Uterus (tissue), 2 donors: Measurements from ENCODE around the gene KLHL25.

Experiments used
- CTCF ChIP-seq, 4 experiments: fragments of 200-600 bp in 2 of 4; fragments of 450-650 bp in 2 of 4; sonication (generic) in 2 of 4; IDR thresholded peaks; one replicate each; pipeline ENCODE4 v1.5.1; 2016 to 2019; ENCODE audit warnings: antibody characterized with exemption in 4 of 4, mild to moderate bottlenecking in 2 of 4, moderate library complexity in 1 of 4
- POLR2A ChIP-seq, 2 donors: fragments of 450-650 bp; IDR thresholded peaks; one replicate each; pipeline ENCODE4 v1.6.1; 2016; ENCODE audit warnings: antibody characterized with exemption in 2 of 2, mild to moderate bottlenecking in 1 of 2, moderate library complexity in 1 of 2

- TF ChIP-seq POLR2A (IDR thresholded peaks at IDR 0.05) (no peak), CTCF (IDR thresholded peaks at IDR 0.05) (no peak)
Observed at GRCh38 chr15:85792102-85792731, 2.5 kb downstream of the KLHL25 start.
